Upper lobe of left lung (tissue), 4 donors: ENCODE measurements around the gene NPHP4.

Experiments
- CTCF ChIP-seq, 6 experiments: fragments of 450-650 bp in 4 of 6; fragments of 200-600 bp in 2 of 6; sonication (generic) in 2 of 6; IDR thresholded peaks; one replicate each; pipeline ENCODE4 v1.5.1; 2016 to 2019; ENCODE audit warnings: antibody characterized with exemption in 6 of 6
- EP300 ChIP-seq, 4 donors: sonication (generic); formaldehyde crosslinking; IDR thresholded peaks; one replicate each; pipeline ENCODE4 v1.5.1; 2017; ENCODE audit warnings: antibody characterized with exemption in 4 of 4, control low read depth in 2 of 4
- POLR2A ChIP-seq, 4 donors: fragments of 450-650 bp; IDR thresholded peaks; one replicate each; pipeline ENCODE4 v1.5.1; 2016 to 2017; ENCODE audit warnings: antibody characterized with exemption in 4 of 4, mild to moderate bottlenecking in 2 of 4
- POLR2AphosphoS5 ChIP-seq, 2 donors: sonication (generic); formaldehyde crosslinking; IDR thresholded peaks; one replicate each; pipeline ENCODE4 v1.5.1; 2017; ENCODE audit warnings: antibody characterized with exemption in 2 of 2

GRCh38 chr1:5911157-5911556, 81.1 kb downstream of the NPHP4 start:
- no peak for TF ChIP-seq CTCF (IDR thresholded peaks at IDR 0.05)
- TF ChIP-seq POLR2AphosphoS5 (IDR thresholded peaks at IDR 0.05), result no peak
- TF ChIP-seq POLR2A (IDR thresholded peaks at IDR 0.05), result no peak
- TF ChIP-seq EP300 (IDR thresholded peaks at IDR 0.05), result no peak
